NCI-H2107 treated with DMSO at 0.1 percent for 48 hours (cell line): Measurements from ENCODE around the gene BICDL2.

Experiments
- DNase-seq: peaks from one replicate; lab custom pipeline; 2025; ENCODE audit not compliant: unreplicated experiment; lab: John Stamatoyannopoulos, UW

The BICDL2 gene

DNA sequence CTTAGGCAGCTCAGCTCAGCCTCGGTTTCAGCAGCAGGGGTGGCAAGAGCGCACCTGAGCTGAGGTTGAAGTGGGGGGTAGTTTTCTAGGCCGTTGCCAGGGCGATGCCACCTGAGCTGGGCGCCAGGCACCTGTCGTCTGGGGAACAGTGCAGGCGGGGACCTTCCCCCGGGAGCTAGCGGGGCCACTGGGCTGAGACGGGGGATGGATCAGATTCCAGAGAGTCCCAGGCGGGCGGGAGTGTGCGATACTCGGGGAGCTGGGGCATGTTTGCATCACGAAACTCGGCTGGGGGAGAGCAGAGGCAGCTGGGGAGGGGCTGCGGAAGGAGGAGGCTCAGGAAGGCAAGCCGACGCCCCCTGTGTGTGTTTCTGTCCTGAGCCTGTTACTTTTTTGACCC, 24.5 kb downstream of the BICDL2 start:
- peak; percentile 95 for DNase-seq

DNA sequence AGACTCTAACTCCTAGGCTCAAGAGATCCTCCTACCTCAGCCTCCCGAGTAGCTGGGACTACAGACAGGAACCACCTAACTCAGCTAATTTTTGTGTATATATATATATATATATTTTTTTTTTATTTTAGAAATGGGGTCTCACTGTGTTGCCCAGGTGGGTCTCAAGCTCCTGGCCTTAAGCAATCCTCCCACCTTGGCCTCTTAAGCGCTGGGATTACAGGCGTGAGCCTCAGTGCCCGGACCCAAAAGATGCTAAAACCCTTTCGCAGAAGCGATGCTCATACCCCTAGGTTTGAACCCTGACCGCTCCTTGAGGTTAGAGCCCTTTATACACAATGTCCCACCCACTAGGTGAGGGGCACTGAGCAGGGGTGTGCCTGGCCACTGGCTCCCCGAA, 26.2 kb downstream of the BICDL2 start:
- DNase-seq, result no peak

GRCh38 chr16:3009568-3010390, 27.0 kb downstream of the BICDL2 start:
- DNase-seq, result no peak

DNA sequence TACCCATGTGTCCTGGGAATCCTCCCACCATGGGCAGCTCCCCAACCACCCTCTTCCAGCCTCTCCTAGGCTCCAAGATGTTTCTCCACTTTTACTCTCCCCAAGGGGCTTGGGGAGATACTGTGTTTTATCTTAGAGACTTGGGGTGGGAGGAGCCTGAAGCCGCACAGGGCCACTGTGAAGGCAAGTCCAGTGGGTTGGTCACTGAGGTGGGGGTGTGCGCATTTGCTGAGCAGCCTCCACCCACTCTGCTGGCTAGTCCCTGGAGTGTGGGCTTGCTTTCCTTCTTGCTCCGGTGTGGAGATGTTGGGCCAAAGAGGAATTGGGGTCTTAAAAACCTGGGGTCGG, 28.1 kb downstream of the BICDL2 start:
- DNase-seq, result no peak

GRCh38 chr16:3007957-3008689, 28.6 kb downstream of the BICDL2 start:
- DNase-seq, result no peak

DNA sequence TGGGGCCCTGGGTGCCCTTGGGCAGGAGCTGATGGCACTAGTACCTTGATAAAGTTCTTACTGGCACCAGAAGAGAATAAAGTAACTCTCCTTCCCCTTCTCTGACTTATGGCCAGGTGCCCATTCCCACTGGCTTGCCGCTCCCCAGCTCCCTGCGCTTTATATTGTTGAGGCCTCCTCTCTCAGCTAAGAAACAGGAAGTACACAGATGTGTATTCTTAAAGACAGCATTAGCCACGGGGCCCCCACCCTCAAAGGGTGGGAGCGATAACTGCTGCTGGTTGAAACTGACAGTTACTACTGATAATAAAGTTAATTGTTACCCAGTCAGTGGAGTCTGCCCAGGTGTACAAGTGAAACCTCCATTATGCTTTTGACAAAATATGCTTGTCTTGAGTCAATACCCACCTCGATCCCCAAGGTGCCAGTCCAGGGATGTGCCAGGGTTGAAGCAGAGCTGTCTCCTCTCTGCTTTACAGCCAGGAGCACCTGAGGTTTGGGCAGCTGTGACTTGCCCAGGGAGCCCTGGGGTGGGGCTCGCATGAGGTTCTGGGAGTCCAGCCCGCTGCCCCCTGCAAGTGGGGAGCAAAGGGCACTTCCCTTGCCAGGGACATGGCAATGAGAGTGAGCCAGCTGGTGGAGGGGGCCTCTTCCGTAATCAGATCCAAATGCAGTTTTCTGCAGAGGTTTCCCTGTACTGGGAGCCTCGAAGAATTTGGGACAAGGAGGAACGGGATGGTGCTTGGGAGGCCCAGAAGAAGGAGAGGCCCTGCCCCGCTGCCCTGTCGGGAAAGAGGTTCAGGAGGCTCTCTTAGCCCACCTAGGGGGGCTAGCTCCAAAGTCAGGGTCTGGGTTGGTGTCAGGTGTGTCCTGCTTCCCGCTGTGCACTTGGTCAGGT, 29.4 kb downstream of the BICDL2 start:
- DNase-seq, result no peak

GRCh38 chr16:3004781-3005284, 31.9 kb downstream of the BICDL2 start:
- DNase-seq, result no peak

- DNase-seq, result no peak
Measured at GRCh38 chr16:3004319-3004718, 32.4 kb downstream of the BICDL2 start.

DNA sequence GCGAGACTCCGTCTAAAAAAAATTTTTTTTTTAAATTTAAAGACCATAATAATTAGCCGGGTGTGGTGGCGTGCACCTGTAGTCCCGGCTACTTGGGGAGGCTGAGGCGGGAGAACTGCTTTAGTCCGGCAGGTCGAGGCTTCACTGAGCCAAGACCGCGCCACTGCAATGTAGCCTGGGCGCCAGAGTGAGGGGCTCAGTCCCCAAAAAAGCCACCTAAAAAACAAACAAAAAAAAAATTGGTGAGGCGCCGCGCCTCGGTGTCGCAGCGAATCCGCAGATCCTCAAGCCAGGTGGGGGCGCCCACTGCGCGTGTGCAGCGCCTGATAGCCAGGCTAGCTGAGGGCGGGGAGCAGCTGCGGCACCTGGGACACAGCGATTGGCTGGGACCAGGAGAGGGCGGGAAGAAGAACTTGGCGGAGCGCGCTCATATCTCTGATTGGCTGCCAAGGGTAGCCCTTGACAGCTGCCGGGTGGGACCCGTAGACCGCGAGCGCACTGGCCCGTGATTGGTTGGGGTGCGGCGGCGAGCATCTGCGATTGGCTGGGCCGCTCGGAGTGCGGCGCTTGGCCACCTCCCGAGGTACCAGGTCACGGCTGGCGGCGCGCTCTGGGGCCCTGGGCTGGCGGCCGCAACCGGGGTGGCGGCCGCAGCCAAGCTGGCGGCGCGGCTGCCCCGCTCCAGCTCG, 33.0 kb downstream of the BICDL2 start:
- DNase-seq, result peak; percentile 97

GRCh38 chr16:3001316-3001715, 35.4 kb downstream of the BICDL2 start:
- no peak for DNase-seq

DNA sequence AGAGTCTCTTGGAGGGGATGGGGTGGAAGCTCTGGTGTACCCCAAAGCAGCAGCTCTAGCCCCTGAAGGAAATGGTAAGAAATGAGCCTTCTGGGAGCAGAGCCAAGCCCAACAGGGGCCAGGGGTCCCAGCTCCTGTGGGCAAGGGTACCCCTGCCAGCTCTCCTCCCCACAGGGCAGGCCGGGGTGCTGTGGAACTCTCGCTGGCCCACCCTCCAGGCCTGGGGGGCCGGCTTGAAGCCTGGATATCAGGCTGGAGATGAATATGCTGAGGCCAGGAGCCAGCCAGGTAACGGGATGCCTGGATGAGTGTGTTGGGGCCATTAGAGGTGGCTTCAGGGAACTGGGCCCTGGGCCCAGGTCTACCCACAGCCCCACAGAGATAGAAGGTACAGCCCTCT, 36.2 kb downstream of the BICDL2 start:
- DNase-seq, result no peak

DNA sequence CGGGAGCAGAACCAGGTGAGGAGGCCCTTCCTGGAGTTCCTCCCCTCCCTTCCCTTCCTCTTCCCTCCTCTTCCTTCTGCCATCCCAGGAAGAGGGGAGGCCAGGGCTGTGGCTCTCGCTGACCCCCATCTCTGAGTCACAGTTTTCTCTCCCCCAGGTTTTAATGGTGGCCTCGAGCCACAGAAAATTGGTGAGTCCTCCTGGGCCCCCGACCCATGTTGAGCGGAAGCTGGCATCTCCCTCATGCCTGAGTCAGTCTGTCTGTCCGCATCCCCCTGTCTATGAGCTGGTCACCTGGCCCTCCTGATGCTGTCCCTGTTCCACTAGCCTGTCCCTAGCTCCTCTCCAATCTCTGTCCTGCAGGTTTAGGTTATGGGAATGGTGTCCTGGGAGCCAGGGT, 36.8 kb downstream of the BICDL2 start:
- DNase-seq, result no peak

- no peak for DNase-seq
Measured at GRCh38 chr16:2996298-2996697, 40.4 kb downstream of the BICDL2 start.

DNA sequence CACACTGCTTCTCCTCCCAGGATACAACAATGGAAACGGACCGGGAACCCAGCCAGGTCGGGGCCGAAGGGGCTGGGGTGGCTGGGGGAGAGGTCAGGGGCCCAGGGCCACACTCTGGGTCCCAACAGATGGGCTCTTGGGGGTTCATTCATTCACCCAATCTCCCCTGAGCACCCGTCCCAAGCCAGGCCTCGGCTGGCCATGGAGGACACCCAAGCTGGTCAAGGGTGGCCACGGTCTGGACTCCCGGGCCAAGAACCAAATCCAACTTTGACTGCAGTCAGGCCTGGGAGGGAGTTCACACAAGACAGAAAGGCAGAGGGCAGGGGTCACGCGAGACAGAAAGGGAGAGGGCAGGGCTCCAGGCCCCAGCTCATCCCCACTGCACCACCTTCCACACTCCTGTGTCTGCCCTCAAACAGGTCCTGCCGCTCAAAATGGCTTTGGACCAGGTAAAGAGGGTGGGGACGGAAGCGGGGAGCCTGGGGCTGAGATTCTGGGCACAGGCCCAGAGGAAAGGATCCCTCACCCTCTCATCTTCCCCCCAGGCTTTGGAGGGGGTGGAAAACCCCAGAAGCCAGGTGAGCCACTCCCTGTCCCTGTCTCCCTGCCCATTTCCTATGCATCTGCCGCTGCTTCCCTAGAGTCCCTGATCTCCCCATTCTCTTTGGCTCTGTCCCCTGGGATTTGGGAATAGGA, 44.2 kb downstream of the BICDL2 start:
- no peak for DNase-seq

- DNase-seq, result no peak
Measured at GRCh38 chr16:2991566-2992261, 45.0 kb downstream of the BICDL2 start.

DNA sequence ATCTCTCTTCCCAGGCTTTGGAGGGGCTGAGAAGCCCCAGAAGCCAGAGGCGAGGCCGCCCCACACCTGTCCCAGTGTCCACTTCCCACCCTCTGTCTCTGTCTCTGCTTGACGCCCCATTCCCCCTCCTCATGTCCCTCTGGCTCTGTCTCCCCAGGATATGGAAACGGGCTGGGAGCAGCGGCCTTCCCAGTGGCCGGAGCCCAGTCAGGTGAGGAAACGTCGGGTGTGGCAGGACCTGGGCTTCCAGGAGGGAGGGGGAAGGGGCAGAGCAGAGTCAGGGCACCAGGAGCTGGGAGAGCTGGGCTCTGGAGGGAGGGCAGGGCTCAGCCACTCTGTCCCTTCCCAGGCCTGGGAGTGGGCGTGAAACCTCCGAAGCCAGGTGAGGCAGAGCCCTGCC, 45.9 kb downstream of the BICDL2 start:
- DNase-seq, result no peak

DNA sequence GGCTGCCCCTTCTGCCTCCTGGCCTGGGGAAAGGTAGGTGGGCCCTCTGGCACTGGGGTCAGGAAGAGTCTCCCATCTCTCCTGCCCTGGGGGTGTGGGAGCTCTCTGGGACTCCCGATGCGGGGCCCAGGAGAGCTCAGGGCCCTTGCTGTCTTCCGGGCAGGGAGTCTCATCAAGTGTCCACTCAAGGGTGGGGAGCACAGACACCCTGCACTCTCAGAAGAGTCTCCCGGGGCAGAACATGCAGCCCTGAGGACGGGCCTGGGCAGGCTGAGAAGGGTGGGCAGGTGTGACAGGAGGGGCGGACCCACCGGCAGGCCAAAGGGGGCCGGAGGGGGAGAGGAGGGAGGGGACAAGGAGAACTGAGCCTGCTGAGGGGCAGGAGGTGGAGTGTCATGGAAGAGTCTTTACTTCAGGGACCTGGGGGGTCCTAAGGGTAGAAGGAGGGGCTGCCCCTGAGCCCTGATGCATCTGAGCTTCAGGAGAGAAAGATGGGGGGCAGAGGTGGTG, 48.1 kb downstream of the BICDL2 start:
- DNase-seq, result no peak

- peak; percentile 60 for DNase-seq
Measured at GRCh38 chr16:2987833-2988232, 48.9 kb downstream of the BICDL2 start.

DNA sequence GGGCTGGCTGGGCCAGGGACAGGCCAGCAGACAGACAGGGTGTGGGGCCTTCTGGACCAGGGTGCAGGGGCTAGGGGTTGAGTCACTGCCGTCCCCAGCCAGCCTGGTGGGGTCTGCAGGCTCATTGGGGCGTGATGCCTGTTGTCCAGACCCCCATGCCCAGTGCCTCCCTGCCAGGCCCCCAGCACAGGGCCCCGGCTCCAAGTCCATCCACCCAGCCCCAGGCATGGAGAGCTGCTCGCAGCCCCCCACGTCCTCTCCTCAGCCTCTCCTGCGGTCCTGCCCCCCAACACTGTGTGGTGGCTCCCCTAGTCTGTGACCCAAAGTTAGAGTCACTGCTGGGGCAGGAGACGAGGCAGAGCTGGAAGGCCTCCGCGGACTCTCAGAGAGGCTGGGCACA, 49.5 kb downstream of the BICDL2 start:
- no peak for DNase-seq
